AG08395 (cell line): ENCODE measurements around the gene MDH1.
A peak's percentile ranks its signal among the peaks of the same experiment; 100 is the strongest.
"Not testable (repeated sequence)": the region's sequence is repeated elsewhere in the genome, so short reads cannot be mapped to it uniquely, and the experiment has no call there.

Source experiments
- DNase-seq: peaks from one replicate; pipeline ENCODE4 v3.0.0; 2012; ENCODE audit warnings: mixed read lengths, low spot score

MDH1 gene

GRCh38 chr2:63588385-63589147 lies at the start of gene MDH1, which contains the start of gene WDPCP:
TSS of gene MDH1 (plus strand) at chr2:63588963. CDS start at chr2:63589044, 81 bp downstream.
TSS of gene WDPCP (minus strand) at chr2:63588477. CDS start at chr2:63588271, 206 bp downstream.
- peak; percentile 91 for DNase-seq

GRCh38 chr2:63539416-63540162 lies 49.2 kb upstream of the MDH1 start:
- DNase-seq: no peak

GRCh38 chr2:63544017-63544627 lies 44.6 kb upstream of the MDH1 start:
- DNase-seq: peak; percentile 17

- DNase-seq: no peak
These were observed 43.7 kb upstream of the MDH1 start for GRCh38 chr2:63545023-63545422.

GRCh38 chr2:63553049-63553448 lies 35.7 kb upstream of the MDH1 start:
- DNase-seq: no peak

- DNase-seq: no peak
These were observed 33.5 kb upstream of the MDH1 start for GRCh38 chr2:63555299-63555698.

- no peak for DNase-seq
These were observed 32.8 kb upstream of the MDH1 start for GRCh38 chr2:63555931-63556330.

GRCh38 chr2:63557819-63558218 lies 30.9 kb upstream of the MDH1 start:
- not testable (repeated sequence) for DNase-seq

GRCh38 chr2:63558922-63559321 lies 29.8 kb upstream of the MDH1 start:
- not testable (repeated sequence) for DNase-seq

GRCh38 chr2:63562751-63563150 lies 26.0 kb upstream of the MDH1 start:
- no peak for DNase-seq

- DNase-seq: no peak
These were observed 19.0 kb upstream of the MDH1 start for GRCh38 chr2:63569740-63570139.

GRCh38 chr2:63571291-63571690 lies 17.5 kb upstream of the MDH1 start:
- DNase-seq: no peak

GRCh38 chr2:63572001-63572400 lies 16.8 kb upstream of the MDH1 start:
- DNase-seq: no peak

GRCh38 chr2:63573026-63573425 lies 15.7 kb upstream of the MDH1 start:
- DNase-seq: not testable (repeated sequence)

- not testable (repeated sequence) for DNase-seq
These were observed 14.9 kb upstream of the MDH1 start for GRCh38 chr2:63573726-63574345.

- DNase-seq: no peak
These were observed 12.2 kb upstream of the MDH1 start for GRCh38 chr2:63576546-63576945.

- DNase-seq: no peak
These were observed 10.0 kb upstream of the MDH1 start for GRCh38 chr2:63578767-63579166.

- DNase-seq: no peak
These were observed 8.0 kb upstream of the MDH1 start for GRCh38 chr2:63580651-63581297.

GRCh38 chr2:63581298-63581961 lies 7.3 kb upstream of the MDH1 start:
- DNase-seq: peak; percentile 60

- DNase-seq: no peak
These were observed 5.9 kb upstream of the MDH1 start for GRCh38 chr2:63582873-63583272.

GRCh38 chr2:63587814-63588384 lies 864 bp upstream of the MDH1 start:
- DNase-seq: no peak
